Measurements from ENCODE around the gene PRR32. TPM values are rescaled to one million over a fixed set of nuclear protein-coding genes. Genes with fewer than 3 reads are reported as not detected.
"Not testable (repeated sequence)": the region's sequence is repeated elsewhere in the genome, so short reads cannot be mapped to it uniquely, and the experiment has no call there.

Gene PRR32, protein sequence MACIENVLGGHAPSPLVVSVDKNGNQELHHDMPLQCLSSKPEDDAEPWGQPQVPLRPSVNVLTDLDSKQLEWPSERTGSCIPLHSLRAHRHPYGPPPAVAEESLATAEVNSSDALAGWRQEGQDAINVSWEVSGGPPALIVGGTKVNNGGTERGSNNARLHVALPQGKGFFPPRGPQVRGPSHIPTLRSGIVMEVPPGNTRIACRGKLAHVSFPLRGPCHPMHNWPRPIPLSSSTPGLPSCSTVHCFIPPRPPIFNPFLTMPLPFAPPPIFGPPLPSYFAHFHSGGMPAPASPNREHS
- total RNA-seq = not detected in 2 replicates

DNA sequence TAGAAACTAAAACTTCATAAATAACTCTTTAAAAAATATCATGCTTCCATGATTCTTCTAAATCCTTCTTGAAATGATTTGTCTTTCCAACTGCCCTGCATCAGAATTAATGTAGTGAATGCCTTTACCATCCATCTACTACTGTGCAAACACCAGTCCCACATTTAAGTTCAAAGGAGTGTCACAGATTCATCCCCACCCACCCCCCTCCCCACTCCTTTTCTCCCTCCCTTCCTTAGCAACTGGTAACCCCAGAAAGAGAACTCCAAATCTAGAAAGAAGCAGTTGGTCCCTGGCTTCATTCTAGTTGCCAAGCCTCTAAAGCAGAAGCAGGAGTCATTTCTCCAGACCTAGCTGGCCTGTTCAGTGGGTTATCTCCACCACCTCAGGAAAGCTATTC, at the start of gene PRR32:
Gene PRR32, plus strand, starts transcription at position 301 of the 400 bp plus-strand sequence. CDS start 115 bp downstream, outside the sequence.
- DNase-seq = no peak

DNA sequence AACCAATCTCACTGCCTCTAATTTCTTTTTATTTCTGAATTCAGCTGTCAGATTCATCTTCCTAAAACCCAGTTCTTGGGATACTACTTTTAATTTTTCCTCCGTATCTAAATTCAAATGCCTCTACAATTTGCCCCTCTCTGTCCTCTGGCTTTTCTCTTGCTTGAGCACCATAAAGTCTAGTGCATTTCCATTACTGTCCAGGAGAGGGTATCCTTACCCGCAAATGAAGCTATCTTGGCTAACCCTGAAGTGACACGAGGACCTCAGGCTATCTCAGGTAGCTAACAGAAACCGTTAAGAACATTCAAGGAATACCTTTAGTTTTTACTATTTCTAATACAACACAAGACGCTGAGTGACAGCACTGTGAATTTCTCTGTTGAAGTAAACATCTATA, 49.4 kb upstream of the PRR32 start:
- DNase-seq = peak; percentile 24

GRCh38 chrX:126785539-126785938, 34.0 kb upstream of the PRR32 start:
- DNase-seq = no peak

DNA sequence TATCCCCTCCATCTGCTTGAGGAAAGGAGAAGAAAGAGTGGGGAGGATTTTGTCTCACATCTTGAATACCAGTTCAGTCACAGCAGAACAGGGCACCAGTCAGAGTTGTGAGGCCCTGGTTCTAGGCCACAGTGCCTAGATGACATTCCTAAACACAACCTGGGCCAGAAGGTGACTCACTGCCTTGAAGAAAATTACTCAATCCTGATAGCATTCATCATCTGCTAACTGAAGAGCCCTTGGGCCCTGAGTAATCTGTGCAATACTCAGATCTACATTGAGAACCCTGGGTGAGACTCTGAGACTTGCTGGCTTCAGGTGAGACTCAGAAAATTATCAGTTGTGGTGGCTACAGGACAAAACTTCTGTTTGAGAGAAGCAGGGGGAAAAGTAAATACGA, 20.5 kb upstream of the PRR32 start:
- no peak for DNase-seq

DNA sequence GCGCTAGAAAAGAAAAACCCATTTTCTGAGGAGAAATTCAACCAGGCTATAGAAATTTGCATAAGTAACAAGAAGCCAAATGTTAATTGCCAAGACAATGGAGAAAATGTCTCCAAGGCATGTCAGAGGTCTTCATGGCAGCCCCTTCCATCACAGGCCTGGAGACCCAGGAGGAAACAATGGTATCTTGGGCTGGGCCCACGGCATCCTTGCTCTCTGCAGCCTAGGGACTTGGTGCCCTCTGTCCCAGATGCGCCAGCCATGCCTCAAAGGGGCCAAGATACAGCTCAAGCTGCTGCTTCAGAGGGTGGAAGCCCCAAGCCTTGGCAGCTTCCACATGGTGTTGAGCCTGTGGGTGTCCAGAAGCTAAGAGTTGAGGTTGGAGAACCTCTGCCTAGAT, 12.7 kb upstream of the PRR32 start:
- not testable (repeated sequence) for DNase-seq

DNA sequence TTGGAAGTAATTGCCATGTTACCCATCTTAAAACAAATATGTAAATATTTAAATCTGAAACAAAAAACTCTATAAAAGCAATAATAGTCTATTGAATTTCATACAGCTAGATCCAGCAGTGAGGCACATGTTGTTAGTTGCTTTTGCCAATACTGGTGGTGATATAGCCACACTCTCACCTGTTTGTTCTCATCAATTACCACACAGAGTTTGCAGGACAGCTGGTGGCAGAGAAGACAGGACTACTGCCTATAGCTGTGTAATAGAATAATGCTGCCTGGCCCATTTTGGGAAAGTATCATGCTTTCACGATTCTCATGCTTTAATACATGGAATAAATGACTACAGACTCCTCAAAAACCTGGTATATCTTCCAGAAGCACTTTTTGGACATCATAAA, 3.7 kb upstream of the PRR32 start:
- DNase-seq = no peak

DNA sequence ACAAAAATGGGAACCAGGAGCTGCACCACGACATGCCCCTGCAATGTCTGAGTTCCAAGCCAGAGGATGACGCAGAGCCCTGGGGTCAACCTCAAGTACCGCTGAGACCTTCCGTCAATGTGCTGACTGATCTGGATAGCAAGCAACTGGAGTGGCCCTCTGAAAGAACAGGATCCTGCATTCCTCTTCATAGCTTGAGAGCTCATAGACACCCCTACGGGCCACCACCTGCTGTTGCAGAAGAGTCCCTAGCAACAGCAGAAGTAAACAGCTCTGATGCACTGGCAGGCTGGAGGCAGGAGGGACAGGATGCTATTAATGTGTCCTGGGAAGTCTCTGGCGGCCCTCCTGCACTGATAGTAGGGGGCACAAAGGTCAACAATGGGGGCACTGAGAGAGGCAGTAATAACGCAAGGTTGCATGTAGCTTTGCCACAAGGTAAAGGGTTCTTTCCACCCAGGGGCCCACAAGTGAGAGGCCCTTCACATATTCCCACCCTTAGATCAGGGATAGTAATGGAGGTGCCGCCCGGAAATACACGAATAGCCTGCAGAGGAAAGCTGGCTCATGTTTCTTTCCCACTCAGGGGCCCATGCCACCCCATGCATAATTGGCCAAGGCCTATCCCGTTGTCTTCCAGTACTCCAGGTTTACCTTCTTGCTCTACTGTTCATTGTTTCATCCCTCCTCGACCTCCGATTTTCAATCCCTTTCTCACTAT, 1.3 kb downstream of the PRR32 start:
- DNase-seq = no peak

DNA sequence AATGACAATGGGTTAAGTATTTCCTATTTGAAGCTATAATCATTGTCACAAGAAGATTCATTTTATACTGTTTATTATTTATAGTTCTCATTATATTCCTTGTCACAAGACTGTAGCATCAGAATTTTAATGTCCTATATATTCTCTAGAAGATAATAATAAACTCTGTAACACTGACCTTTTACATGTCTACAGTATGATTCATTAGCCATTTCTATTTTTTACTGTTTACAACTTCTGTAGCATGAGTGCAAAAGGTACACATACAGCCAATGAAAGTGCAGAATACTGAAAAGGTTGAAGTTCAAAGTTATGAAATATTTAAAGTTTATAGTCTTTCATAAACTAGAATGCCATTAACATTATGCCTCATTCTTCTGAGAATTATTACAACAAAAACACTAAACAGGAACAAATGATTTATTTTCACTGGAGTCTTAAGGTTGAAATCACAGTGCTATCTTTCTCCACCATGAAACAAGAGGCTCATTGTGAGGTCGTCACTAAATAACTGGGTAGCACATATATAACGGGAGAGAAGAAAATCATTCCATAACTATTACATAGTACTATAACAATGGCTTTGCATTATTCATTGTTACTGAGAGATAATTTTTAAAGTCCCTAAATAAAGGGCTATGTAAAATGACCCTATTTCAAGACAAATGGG, 4.9 kb downstream of the PRR32 start:
- DNase-seq = no peak

DNA sequence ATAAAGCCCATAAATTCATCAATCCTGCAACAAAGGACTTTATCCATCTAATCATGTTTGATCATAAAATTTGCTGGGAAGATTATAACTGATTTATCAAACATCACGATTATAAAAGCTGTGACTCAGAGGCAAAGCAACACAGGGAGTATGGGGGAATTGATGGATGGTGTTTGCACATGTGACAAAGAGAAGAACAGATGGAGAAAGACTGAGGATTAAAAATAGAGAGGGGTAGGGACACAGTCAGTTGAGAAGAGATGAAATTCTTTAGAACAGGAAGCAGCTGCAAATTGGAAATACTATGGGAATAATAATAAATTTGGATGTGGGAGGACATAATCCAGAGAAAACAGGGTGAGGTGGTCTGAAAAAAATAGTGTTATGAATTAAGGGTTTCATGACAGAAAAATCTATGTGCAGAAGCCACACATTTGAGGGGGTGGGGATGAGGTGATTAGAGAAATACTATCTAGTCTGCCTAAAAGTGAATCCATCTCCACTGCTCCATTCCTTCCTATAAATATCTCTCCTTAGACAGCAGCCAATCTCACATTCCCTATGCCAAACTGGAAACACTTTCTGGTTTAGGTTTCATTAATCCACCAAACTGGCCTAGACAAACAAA, 6.2 kb downstream of the PRR32 start:
- DNase-seq = no peak

DNA sequence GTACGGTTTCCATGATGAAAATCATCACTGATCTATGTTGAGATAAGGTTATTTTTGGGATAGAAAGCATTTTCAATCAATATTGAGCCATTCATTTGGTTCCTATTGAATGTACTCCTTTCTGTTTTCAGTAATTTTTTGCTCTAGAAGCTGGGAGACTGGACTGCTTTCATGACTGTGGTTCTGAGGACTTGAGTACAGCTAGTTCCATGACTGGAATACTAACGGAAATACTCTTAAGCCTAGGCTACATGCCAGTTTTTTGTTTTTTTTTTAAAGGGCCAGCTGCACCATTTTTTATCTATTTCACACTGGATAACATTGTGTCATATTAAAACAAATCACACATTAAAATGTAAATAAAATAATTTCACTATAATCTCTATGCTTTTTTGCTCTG, 16.7 kb downstream of the PRR32 start:
- no peak for DNase-seq

- DNase-seq = no peak
These were observed 27.6 kb downstream of the PRR32 start for GRCh38 chrX:126847143-126847542.

- no peak for DNase-seq
These were observed 36.5 kb downstream of the PRR32 start for GRCh38 chrX:126855839-126856524.

Measured in dermis blood vessel endothelial cell (primary cell).